Measurements from ENCODE around the gene SORL1. TPM values are rescaled to one million over a fixed set of nuclear protein-coding genes. Genes with fewer than 3 reads are reported as not detected.

SORL1 gene
- total and polyA plus RNA-seq, 2 of the 8 experiments (the other 6 are each of a cell fraction or from before 2014, with no cell fraction given) = 38.1 to 65.5 TPM

- no peaks in the 10 kb centered on the region for H3K36me3 ChIP-seq (ENCODE audit: control insufficient read depth in 2 of 4, insufficient read depth in 4 of 4, low read length in 3 of 4)
- H4K20me1 ChIP-seq (replicated peaks in 1 of 2; ENCODE audit: control insufficient read depth in 1 of 2, insufficient read depth in 2 of 2, low read length in 2 of 2) = no peaks in the 10 kb centered on the region
- H2BK5ac ChIP-seq (ENCODE audit: low read depth, low read length) = no peak overlapping the region
- H3K23me2 ChIP-seq (ENCODE audit: low read depth, low read length) = no peaks in the 10 kb centered on the region
- DNase-seq (ENCODE audit: low read depth in 1 of 2, low spot score in 2 of 2) (no peak), FAIRE-seq (no peak)
- no peak overlapping the region for H3K23ac ChIP-seq (ENCODE audit: insufficient read length)
- peak overlapping the region; percentile 93; the same call in 1 of the 2 replicates for H2BK20ac ChIP-seq (ENCODE audit: low read length)
- no peak overlapping the region for H4K91ac ChIP-seq (replicated peaks; ENCODE audit: insufficient read length, low read length)
- H3K18ac ChIP-seq (ENCODE audit: extremely low read depth, low read length) = no peak overlapping the region; the same call in 1 of the 2 replicates
- CTCF ChIA-PET (ENCODE audit: partially characterized antibody) = interaction anchor here (2.2 kb wide), 1 partner anchor 37 kb away, joined by 5 read pairs; no protein-coding TSS in a partner anchor
- no peak overlapping the region for H3K4me2 ChIP-seq (ENCODE audit: insufficient read depth in 1 of 2, low read depth in 2 of 2, low read length in 2 of 2)
- H3K56ac ChIP-seq (replicated peaks; ENCODE audit: insufficient read length, low read depth, low read length) = no peak overlapping the region
- no peak overlapping the region for H4K8ac ChIP-seq (ENCODE audit: extremely low read depth, insufficient read depth, low read length)
- H2BK120ac ChIP-seq (replicated peaks; ENCODE audit: low read depth, low read length) = no peak overlapping the region
- no peaks in the 10 kb centered on the region for H3K79me2 ChIP-seq (ENCODE audit: control insufficient read depth in 1 of 2, insufficient read depth in 2 of 2, low read length in 2 of 2)
- H3K79me1 ChIP-seq (ENCODE audit: low read depth, low read length) = no peaks in the 10 kb centered on the region
- WGBS, 2 experiments (ENCODE audit: extremely low coverage in 1 of 2, insufficient coverage in 1 of 2, insufficient read length in 1 of 2, insufficient replicate concordance in 2 of 2, low coverage in 1 of 2, low lambda C conversion rate in 2 of 2, missing lambda C conversion rate in 1 of 2) = 0% methylated on average over 1 of the region's 1 CpG; no CpG with 5 or more reads in 1 of the 2 experiments
- H3K4me1 ChIP-seq (replicated peaks in 1 of 4; ENCODE audit: control insufficient read depth in 3 of 4, insufficient read depth in 4 of 4, low read length in 3 of 4) = peaks cover 0 to 3% (median 0%) of the 10 kb centered on the region in 4 experiments; a peak in 2 of 7 replicates
- no peak overlapping the region for H3K4me3 ChIP-seq (ENCODE audit: extremely low read depth in 1 of 4, insufficient read depth in 2 of 4, low read depth in 3 of 4, low read length in 4 of 4)
- H3K9me3 ChIP-seq (ENCODE audit: insufficient read depth in 2 of 2, low read depth in 1 of 2, low read length in 1 of 2) = no peaks in the 10 kb centered on the region
- POLR2A ChIA-PET (ENCODE audit: partially characterized antibody) = no interaction called here
- H2BK12ac ChIP-seq (ENCODE audit: low read depth, low read length) = no peak overlapping the region
- no peak overlapping the region for H3K14ac ChIP-seq (ENCODE audit: insufficient read length)
- H3K27ac ChIP-seq (ENCODE audit: low read depth, low read length) = no peak overlapping the region
- H2BK15ac ChIP-seq (ENCODE audit: low read length) = peak overlapping the region; percentile 61; the same call in 1 of the 2 replicates
- H2AFZ ChIP-seq (ENCODE audit: low read length) = no peak overlapping the region
- H3K4ac ChIP-seq (replicated peaks; ENCODE audit: insufficient read length, low read depth, low read length) = no peak overlapping the region
- H3K9ac ChIP-seq (replicated peaks in 1 of 4; ENCODE audit: extremely low read depth in 1 of 4, low read depth in 3 of 4, low read length in 3 of 4) = no peak overlapping the region
- TF ChIP-seq HDAC6 (IDR thresholded peaks at IDR 0.05; ENCODE audit: low read depth, low read length) = no peak
- no peak for TF ChIP-seq USF2 (IDR thresholded peaks at IDR 0.05; ENCODE audit: low read length)
- no peak for TF ChIP-seq SP2 (IDR thresholded peaks at IDR 0.05; ENCODE audit: low read length)
- no peak for TF ChIP-seq SAP30 (IDR thresholded peaks at IDR 0.05; ENCODE audit: insufficient read depth, insufficient replicate concordance, low read length)
- no peak for TF ChIP-seq TCF12 (IDR thresholded peaks at IDR 0.05; ENCODE audit: low read depth, low read length)
- no peak for TF ChIP-seq GABPA (IDR thresholded peaks at IDR 0.05; ENCODE audit: borderline replicate concordance, insufficient read depth, low read length)
- H2AK5ac ChIP-seq (ENCODE audit: low read depth, low read length) = no peak overlapping the region
- no peak overlapping the region for H4K5ac ChIP-seq (ENCODE audit: insufficient read length, low read depth, low read length)
- H3K27me3 ChIP-seq (replicated peaks in 1 of 4; ENCODE audit: control insufficient read depth in 3 of 4, extremely low read depth in 1 of 4, insufficient read depth in 3 of 4, low read length in 3 of 4) = no peaks in the 10 kb centered on the region
Measured at GRCh38 chr11:121415856-121416255, 36.3 kb upstream of the SORL1 start.

All from H1 (cell line).